ENCODE data around the gene APLF.
"Not testable (repeated sequence)": the region's sequence is repeated elsewhere in the genome, so short reads cannot be mapped to it uniquely, and the experiment has no call there.

Gene APLF

GRCh38 chr2:68431316-68431972 lies 35.9 kb upstream of the APLF start:
- Mint-ChIP-seq H3K9me3 (no peaks in the 10 kb centered on the region), H3K27ac (no peak overlapping the region), H3K36me3 (no peaks in the 10 kb centered on the region), H3K4me3 (no peak overlapping the region), H3K27me3 (peaks cover 13% of the 10 kb centered on the region), H3K4me1 (no peaks in the 10 kb centered on the region)
- DNase-seq, result no peak
- CTCF ChIA-PET, result interaction anchor here (1.1 to 1.5 kb wide), 2 partner anchors 10 to 75 kb away, joined by 3 to 11 read pairs; no protein-coding TSS in a partner anchor

GRCh38 chr2:68432696-68433658 lies 34.4 kb upstream of the APLF start:
- no peaks in the 10 kb centered on the region for H3K4me1 Mint-ChIP-seq
- H3K9me3 Mint-ChIP-seq, result no peaks in the 10 kb centered on the region
- peaks cover 17% of the 10 kb centered on the region for H3K27me3 Mint-ChIP-seq
- no peaks in the 10 kb centered on the region for H3K36me3 Mint-ChIP-seq
- DNase-seq, result no peak
- CTCF ChIA-PET, result interaction anchor here (1.5 kb wide), 1 partner anchor 8 kb away, joined by 11 read pairs; no protein-coding TSS in a partner anchor
- H3K27ac Mint-ChIP-seq, result no peak overlapping the region
- H3K4me3 Mint-ChIP-seq, result no peak overlapping the region

- no peak for DNase-seq
- H3K27ac Mint-ChIP-seq, result no peak overlapping the region
- peaks cover 28% of the 10 kb centered on the region for H3K27me3 Mint-ChIP-seq
- H3K4me1 Mint-ChIP-seq, result peaks cover 3% of the 10 kb centered on the region
- no peak overlapping the region for H3K4me3 Mint-ChIP-seq
- H3K36me3 Mint-ChIP-seq, result no peaks in the 10 kb centered on the region
- no peaks in the 10 kb centered on the region for H3K9me3 Mint-ChIP-seq
- CTCF ChIA-PET, result no interaction called here
These were observed 32.4 kb upstream of the APLF start for GRCh38 chr2:68434981-68435380.

DNA sequence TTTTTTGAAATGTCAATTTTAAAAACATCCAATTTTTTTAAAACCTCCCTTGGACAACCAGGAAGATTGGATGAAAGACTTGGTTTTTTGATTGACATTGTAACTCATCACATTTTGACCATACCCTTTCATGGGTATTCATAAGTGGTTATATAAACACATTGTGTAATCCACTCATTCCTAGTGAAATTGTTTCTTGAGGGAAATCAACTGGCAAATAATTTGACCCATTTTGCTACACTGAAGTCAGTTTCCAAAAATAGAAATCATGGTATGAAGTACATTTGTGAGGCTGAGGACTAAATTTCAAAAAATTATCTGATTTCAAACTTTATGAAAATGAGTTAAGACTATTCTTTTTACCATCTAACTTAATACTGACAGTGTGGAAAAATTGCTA lies 31.8 kb upstream of the APLF start:
- H3K36me3 Mint-ChIP-seq, result no peaks in the 10 kb centered on the region
- H3K4me1 Mint-ChIP-seq, result peaks cover 3% of the 10 kb centered on the region
- peaks cover 32% of the 10 kb centered on the region for H3K27me3 Mint-ChIP-seq
- CTCF ChIA-PET, result no interaction called here
- no peak for DNase-seq
- H3K9me3 Mint-ChIP-seq, result no peaks in the 10 kb centered on the region
- H3K27ac Mint-ChIP-seq, result no peak overlapping the region
- H3K4me3 Mint-ChIP-seq, result no peak overlapping the region

GRCh38 chr2:68436270-68436669 lies 31.1 kb upstream of the APLF start:
- H3K27ac Mint-ChIP-seq, result no peak overlapping the region

DNA sequence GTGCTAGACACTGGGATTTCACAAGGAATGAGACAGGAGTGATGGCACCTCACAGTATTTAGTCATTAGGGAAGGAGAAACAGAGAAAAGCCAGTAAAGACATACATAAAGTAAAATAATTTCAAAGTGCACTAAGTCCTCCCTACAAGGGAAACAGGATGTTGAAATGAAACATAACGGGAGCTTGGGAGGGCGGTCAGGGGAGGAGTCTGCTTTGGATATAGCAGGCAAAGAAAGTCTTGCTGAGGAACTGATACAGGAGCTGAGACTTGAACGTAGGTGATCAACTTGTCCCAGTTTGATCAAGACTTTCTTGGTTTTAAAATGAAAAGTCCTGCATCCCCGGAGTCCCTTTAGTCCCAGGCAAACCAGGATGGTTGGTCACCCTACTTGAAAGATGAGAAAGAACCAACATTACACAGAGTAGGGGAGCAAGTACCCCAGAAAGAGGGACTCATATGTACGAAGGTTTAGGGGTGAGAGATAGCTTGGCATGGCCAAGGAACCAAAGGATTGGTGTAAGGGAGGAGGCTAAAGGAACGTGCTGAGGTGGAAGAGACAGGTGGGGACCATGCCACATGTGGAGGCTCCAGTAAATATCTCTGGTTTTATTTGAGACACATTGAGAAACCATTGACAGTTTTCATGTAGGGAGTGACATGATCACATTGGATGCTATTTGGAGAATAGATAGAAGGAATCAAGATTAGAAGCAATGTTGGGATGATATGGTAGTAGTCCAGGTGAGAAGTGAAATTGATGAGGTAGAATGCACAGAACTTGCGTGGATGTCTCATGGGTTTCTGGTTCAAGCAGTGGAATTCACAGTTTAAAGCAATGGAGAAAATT lies 28.7 kb upstream of the APLF start:
- CTCF ChIA-PET, result interaction anchor here (0.7 kb wide), 1 partner anchor 78 kb away, joined by 3 read pairs; no protein-coding TSS in a partner anchor
- DNase-seq, result no peak
- no peak overlapping the region for H3K4me3 Mint-ChIP-seq
- peaks cover 27% of the 10 kb centered on the region for H3K27me3 Mint-ChIP-seq
- H3K27ac Mint-ChIP-seq, result no peak overlapping the region
- no peaks in the 10 kb centered on the region for H3K36me3 Mint-ChIP-seq
- H3K4me1 Mint-ChIP-seq, result peaks cover 7% of the 10 kb centered on the region
- H3K9me3 Mint-ChIP-seq, result no peaks in the 10 kb centered on the region

More at GRCh38 chr2:68436270-68436669, 31.1 kb upstream of the APLF start:
- Mint-ChIP-seq H3K27me3 (peaks cover 31% of the 10 kb centered on the region), H3K36me3 (no peaks in the 10 kb centered on the region), H3K4me1 (peaks cover 3% of the 10 kb centered on the region), H3K4me3 (no peak overlapping the region), H3K9me3 (no peaks in the 10 kb centered on the region)
- CTCF ChIA-PET, result interaction anchor here (0.8 to 0.9 kb wide), 2 partner anchors 55 to 153 kb away, joined by 3 read pairs; no protein-coding TSS in a partner anchor
- no peak for DNase-seq

- Mint-ChIP-seq H3K27ac (peak overlapping the region; percentile 11), H3K27me3 (peaks cover 24% of the 10 kb centered on the region), H3K4me3 (no peak overlapping the region), H3K9me3 (no peaks in the 10 kb centered on the region), H3K4me1 (peaks cover 7% of the 10 kb centered on the region), H3K36me3 (no peaks in the 10 kb centered on the region)
- CTCF ChIA-PET, result interaction anchor here (0.7 to 4.2 kb wide), 31 partner anchors 10 to 319 kb away, joined by 3 to 49 read pairs (median 4); no protein-coding TSS in a partner anchor
- peak; percentile 85 for DNase-seq
These were observed 26.0 kb upstream of the APLF start for GRCh38 chr2:68441179-68441993.

- Mint-ChIP-seq H3K27me3 (peaks cover 19% of the 10 kb centered on the region), H3K27ac (no peak overlapping the region), H3K4me1 (peaks cover 7% of the 10 kb centered on the region), H3K36me3 (no peaks in the 10 kb centered on the region), H3K4me3 (no peak overlapping the region), H3K9me3 (no peaks in the 10 kb centered on the region)
- CTCF ChIA-PET, result interaction anchor here (0.7 to 4.2 kb wide), 22 partner anchors 10 to 320 kb away, joined by 3 to 49 read pairs (median 4); no protein-coding TSS in a partner anchor
- no peak for DNase-seq
These were observed 25.4 kb upstream of the APLF start for GRCh38 chr2:68441994-68442322.

- H3K27me3 Mint-ChIP-seq, H3K4me3 Mint-ChIP-seq, H3K4me1 Mint-ChIP-seq, CTCF ChIA-PET, DNase-seq, H3K36me3 Mint-ChIP-seq, H3K9me3 Mint-ChIP-seq, H3K27ac Mint-ChIP-seq: not testable (repeated sequence)
These were observed 21.0 kb upstream of the APLF start for GRCh38 chr2:68446425-68446824.

GRCh38 chr2:68447118-68447517 lies 20.3 kb upstream of the APLF start:
- H3K27ac Mint-ChIP-seq, result no peak overlapping the region
- CTCF ChIA-PET, result no interaction called here
- no peak for DNase-seq
- no peaks in the 10 kb centered on the region for H3K9me3 Mint-ChIP-seq
- peaks cover 1% of the 10 kb centered on the region for H3K4me1 Mint-ChIP-seq
- H3K36me3 Mint-ChIP-seq, result no peaks in the 10 kb centered on the region
- no peak overlapping the region for H3K4me3 Mint-ChIP-seq
- peaks cover 9% of the 10 kb centered on the region for H3K27me3 Mint-ChIP-seq

DNA sequence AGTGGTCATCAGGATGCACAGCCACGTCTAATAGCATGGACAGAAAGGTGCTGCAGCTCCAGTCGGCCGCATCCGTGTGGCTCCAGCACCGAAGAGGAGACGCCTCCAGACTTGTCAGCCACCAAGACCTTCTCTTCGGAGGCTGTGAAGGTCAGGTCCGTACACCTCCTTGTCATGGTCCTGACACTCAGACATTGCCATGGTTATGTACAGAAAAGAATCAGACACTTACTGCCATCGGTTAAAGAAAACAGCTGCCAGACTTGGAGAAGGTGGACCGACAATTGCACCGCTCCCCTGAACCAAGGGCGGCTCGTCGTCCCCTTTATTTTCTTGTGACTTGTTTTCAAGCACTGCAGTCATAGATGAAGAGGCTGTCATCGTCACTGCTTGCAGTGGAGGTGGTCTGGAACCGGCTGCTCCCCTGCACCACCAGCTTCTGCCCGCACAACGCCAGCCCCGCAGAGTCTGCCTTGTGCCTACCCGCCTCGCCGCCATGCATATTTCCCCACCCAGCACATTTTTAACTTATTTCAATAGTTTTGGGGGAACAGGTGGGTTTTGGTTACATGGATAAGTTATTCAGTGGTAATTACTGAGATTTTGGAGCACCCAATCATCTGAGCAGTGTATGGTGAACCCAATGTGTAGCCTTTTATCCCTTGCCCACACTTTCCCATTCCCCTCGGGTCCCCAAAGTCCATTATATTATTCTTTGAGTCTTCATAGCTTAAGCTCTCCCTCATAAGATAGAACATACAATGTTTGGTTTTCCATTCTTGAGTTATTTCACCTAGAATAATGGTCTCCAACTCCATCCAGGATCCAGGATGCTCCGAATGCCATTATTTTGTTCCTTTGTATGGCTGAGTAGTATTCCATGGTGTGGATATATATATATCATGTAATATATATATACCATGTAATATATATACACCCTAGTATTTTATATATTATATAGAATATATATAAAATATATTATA lies 18.4 kb upstream of the APLF start:
- CTCF ChIA-PET, result no interaction called here
- Mint-ChIP-seq H3K36me3 (no peaks in the 10 kb centered on the region), H3K4me1 (peaks cover 7% of the 10 kb centered on the region), H3K9me3 (no peaks in the 10 kb centered on the region), H3K27ac (no peak overlapping the region), H3K27me3 (peaks cover 9% of the 10 kb centered on the region), H3K4me3 (no peak overlapping the region)
- peak; percentile 55 for DNase-seq

DNA sequence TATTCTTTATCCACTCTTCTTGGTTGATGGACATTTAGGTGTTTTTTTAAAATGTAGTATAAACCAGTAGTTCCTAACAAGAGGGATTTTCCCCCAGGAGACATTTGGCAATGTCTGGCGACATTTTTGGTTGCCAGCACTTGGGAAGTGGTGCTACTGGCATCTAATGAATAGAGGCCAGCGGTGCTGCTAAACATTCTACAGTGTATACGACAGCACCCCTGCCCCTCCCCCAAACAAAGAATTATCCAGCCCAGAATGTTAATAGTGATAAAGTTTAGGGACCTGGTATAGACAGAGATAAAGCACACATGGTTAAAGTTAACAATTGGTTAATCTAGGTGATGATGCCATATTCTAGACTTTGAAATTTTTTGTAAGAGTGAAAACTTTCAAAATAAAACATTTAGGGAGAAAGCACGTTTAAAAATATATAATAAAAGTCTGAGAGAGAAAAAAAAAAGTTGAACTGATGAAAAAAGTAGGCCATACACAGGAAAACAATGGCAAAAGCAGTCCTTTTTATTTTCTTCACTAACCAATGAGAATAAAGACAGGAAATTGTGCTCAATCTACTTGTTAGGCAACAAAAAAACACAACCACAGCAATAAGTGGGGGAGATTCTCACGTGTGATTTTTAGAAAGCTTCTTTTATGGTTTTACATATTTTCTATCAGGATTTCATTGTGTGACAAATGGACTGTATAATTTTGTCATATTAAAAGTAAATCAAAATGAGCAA lies 15.1 kb upstream of the APLF start:
- Mint-ChIP-seq H3K27ac (peak overlapping the region; percentile 1), H3K9me3 (no peaks in the 10 kb centered on the region), H3K36me3 (no peaks in the 10 kb centered on the region), H3K27me3 (peaks cover 1% of the 10 kb centered on the region), H3K4me1 (peaks cover 7% of the 10 kb centered on the region), H3K4me3 (no peak overlapping the region)
- no peak for DNase-seq
- CTCF ChIA-PET, result interaction anchor here (0.7 to 2.1 kb wide), 4 partner anchors 9 to 257 kb away, joined by 3 to 10 read pairs (median 4); no protein-coding TSS in a partner anchor

Measured in activated naive CD4-positive, alpha-beta T cell treated with anti-CD3 and anti-CD28 coated beads, Interleukin-2, amount 10 ng/mL, durations not matched to agents 7 days and 5 days (primary cell).